NT2/D1 (cell line): ENCODE results near the gene EMP3.

Experiments
- DNase-seq: peaks from one replicate; pipeline ENCODE4 v3.0.0-alpha.2; 2011; ENCODE audit warnings: low read depth, low spot score
- H3K27me3 ChIP-seq: 2 replicates; pipeline ENCODE4 v1.6.0; 2011; ENCODE audit warnings: mild to moderate bottlenecking; ENCODE audit not compliant: insufficient read length, insufficient read depth
- H3K36me3 ChIP-seq: 2 replicates; pipeline ENCODE4 v1.6.1; 2011; ENCODE audit warnings: mild to moderate bottlenecking, low read length, mixed read lengths; ENCODE audit not compliant: insufficient read depth, insufficient read length
- H3K4me1 ChIP-seq: 2 replicates; pipeline ENCODE4 v1.5.1; 2011; ENCODE audit not compliant: insufficient read depth, insufficient read length
- H3K4me3 ChIP-seq: 2 replicates; pipeline ENCODE4 v1.5.1; 2011; ENCODE audit warnings: low read depth; ENCODE audit not compliant: insufficient read length
- H3K9ac ChIP-seq: 2 replicates; pipeline ENCODE4 v1.6.0; 2011; ENCODE audit warnings: low read depth; ENCODE audit not compliant: insufficient read length
- H3K9me3 ChIP-seq: 2 replicates; pipeline ENCODE4 v1.5.1; 2011; ENCODE audit warnings: mild to moderate bottlenecking, low read length; ENCODE audit not compliant: insufficient read depth
- SUZ12 ChIP-seq: IDR thresholded peaks from 2 replicates; pipeline ENCODE4 v1.6.1; 2011; ENCODE audit not compliant: insufficient read length, insufficient read depth; ENCODE audit errors: extremely low read depth
- YY1 ChIP-seq: IDR thresholded peaks from 2 replicates; pipeline ENCODE4 v1.6.1; 2011; ENCODE audit not compliant: insufficient read length, insufficient read depth
- ZNF274 ChIP-seq: IDR thresholded peaks from 2 replicates; pipeline ENCODE4 v1.6.1; 2011; ENCODE audit warnings: mild to moderate bottlenecking, low read depth, low read length

The EMP3 gene

DNA sequence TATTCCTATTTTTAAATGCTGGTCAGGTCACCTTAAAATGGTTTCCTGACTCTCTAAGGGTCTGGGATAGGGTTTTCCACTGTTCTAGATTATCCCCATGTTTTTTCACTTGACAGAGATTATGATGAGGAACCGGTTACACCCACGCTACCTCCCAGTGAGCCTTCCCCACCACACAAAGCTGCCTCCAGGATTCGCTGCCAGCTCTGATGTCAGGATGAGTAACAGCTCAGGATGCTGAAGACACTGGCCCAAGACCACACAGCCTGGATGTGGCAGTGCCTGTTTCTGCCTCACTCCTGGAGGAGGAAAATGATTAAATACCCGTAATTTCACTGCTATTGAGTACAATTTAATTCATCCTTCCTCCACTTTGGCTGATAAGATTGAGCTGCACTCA, 32.6 kb upstream of the EMP3 start:
- DNase-seq = no peak
- Histone ChIP-seq H3K4me1 (peaks cover 11% of the 10 kb centered on the region), H3K27me3 (no peaks in the 10 kb centered on the region), H3K4me3 (no peak overlapping the region), H3K9me3 (no peaks in the 10 kb centered on the region), H3K9ac (no peak overlapping the region), H3K36me3 (no peaks in the 10 kb centered on the region)
- no peak for TF ChIP-seq ZNF274
- no peak for TF ChIP-seq YY1
- no peak for TF ChIP-seq SUZ12

DNA sequence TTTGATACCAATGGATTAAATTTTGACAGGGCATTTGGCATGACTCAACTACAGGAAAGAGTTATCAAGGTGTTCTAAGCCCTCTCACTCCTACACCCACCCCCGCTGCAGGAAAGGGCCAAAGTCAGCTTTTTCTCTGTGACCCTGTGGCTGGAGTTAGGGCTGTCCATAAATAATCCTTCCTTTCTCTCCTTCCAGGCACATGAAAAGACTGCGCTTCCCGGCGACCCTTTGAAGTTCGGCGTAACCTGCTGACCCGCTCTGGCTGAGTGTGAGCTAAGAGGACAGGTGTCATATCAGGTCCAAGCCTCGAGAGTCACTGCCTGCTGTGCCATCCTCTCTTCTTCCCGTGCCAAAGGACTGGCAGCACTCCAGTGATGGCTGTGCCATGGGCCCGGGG, 29.9 kb upstream of the EMP3 start:
- H3K4me3 ChIP-seq = no peak overlapping the region
- no peaks in the 10 kb centered on the region for H3K9me3 ChIP-seq
- no peaks in the 10 kb centered on the region for H3K36me3 ChIP-seq
- H3K27me3 ChIP-seq = no peaks in the 10 kb centered on the region
- H3K4me1 ChIP-seq = peaks cover 11% of the 10 kb centered on the region
- DNase-seq = no peak
- no peak for TF ChIP-seq SUZ12
- TF ChIP-seq ZNF274 = no peak
- TF ChIP-seq YY1 = no peak
- H3K9ac ChIP-seq = no peak overlapping the region

DNA sequence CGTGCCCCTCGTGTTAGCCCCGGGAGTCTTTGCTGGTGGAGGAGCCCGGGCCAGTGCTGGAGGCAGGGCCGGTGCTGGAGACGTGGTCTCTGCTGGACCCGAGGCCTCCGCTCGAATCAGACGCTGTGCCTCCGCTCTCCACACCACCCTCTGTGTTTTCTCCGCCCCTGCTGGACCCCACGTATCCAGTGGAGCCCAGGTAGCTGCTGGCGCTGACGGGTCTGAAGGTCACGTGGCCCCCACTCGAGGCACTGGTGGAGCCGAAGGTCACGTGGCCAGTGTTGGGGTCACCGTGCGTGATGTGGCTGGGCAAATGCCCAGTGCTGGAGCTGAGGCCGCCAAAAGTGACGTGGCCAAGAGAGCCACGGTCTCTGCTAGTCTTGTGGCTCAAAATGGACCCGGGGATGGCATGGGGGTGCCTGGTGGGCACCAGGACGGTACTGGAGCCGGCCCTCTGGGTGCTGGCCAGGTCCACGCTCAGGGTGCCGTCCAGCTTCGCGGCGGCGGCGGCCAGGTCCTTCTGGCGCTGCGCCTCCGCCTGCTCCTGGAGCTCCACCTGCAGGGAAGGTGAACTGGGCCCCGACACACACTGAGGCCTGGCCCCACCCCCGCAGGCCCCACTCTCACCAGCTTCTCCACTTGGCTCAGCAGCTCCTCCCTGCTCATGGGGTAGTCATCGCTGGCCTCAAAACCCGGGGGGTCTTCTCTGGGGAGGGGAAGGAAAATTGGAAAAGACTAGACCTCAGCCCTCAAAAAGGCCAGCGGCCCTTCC, 28.2 kb upstream of the EMP3 start:
- no peaks in the 10 kb centered on the region for H3K9me3 ChIP-seq
- no peak overlapping the region for H3K4me3 ChIP-seq
- peaks cover 11% of the 10 kb centered on the region for H3K4me1 ChIP-seq
- DNase-seq = no peak
- TF ChIP-seq YY1 = no peak
- TF ChIP-seq ZNF274 = no peak
- no peak for TF ChIP-seq SUZ12
- H3K36me3 ChIP-seq = no peaks in the 10 kb centered on the region
- H3K27me3 ChIP-seq = no peaks in the 10 kb centered on the region
- H3K9ac ChIP-seq = no peak overlapping the region

DNA sequence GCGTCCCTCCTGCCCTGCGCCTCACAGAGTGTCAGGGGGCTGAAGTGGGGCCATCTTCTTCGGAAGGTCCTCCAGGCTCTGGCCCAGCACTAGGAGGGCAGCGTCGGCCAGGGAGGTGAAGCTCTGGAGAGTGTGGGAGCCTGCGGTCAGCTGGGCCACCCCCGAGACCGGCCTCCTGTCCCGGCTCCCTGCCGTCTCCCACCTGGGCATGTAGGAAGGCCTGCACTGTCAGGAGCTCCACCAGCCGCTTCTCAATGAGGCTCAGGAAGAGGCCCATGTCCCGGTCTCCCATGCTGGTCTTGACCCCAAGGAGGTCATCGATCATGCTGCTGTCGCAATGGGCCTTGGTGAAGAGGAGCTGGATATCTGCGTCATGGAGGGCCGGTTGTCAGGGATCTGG, 27.4 kb upstream of the EMP3 start:
- Histone ChIP-seq H3K36me3 (no peaks in the 10 kb centered on the region), H3K27me3 (no peaks in the 10 kb centered on the region), H3K4me1 (peaks cover 7% of the 10 kb centered on the region), H3K9me3 (no peaks in the 10 kb centered on the region), H3K9ac (no peak overlapping the region), H3K4me3 (no peak overlapping the region)
- TF ChIP-seq ZNF274 (no peak), YY1 (no peak), SUZ12 (no peak)
- no peak for DNase-seq

DNA sequence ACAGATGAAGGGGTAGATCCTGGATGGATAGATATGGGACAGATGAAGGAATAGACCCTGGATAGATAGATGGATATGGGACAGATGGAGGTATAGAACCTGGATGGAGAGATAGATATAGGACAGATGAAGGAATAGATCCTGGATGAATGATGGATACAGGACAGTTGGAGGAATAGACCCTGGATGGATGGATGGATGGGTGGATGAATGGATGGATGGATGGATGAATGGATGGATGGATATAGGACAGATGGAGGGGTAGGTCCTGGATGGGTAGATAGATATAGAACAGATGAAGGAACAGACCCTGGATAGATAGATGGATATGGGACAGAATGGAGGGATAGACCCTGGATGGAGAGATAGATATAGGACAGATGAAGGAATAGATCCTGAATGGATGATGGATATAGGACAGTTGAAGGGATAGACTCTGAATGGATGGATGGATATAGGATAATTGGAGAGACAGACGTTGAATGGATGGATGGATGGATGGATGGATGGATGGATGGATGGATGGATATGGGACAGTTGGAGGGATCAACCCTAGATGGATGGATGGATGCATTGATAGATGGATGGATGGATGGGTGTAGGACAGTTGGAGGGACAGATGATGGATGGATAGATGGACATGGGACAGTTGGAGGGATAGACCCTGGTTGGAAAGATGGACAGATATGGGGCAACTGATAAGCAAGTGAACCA, 23.3 kb upstream of the EMP3 start:
- H3K4me3 ChIP-seq = no peak overlapping the region
- H3K4me1 ChIP-seq = peaks cover 2% of the 10 kb centered on the region
- DNase-seq = no peak
- TF ChIP-seq YY1 = no peak
- no peak for TF ChIP-seq SUZ12
- TF ChIP-seq ZNF274 = no peak
- H3K27me3 ChIP-seq = no peaks in the 10 kb centered on the region
- no peaks in the 10 kb centered on the region for H3K9me3 ChIP-seq
- no peaks in the 10 kb centered on the region for H3K36me3 ChIP-seq
- no peak overlapping the region for H3K9ac ChIP-seq

DNA sequence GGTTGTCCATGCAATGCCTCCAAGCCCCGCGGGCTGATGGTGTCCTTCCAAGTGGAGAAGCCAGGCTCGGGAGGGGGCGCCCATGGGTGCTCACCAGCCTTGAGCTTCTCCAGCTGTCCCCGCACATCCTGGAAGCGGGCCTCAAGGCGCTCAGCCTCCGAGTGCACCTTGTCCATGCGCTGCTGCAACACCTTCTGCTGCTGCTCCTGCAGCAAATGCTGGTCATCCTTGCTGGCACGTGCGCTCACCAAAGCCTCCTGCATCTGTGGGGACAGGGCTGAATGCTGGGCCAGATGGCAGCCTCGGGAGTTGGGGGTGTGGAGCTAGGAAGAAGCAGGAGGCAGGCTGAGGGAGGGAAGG, 22.8 kb upstream of the EMP3 start:
- Histone ChIP-seq H3K4me1 (no peaks in the 10 kb centered on the region), H3K9ac (no peak overlapping the region), H3K36me3 (no peaks in the 10 kb centered on the region), H3K4me3 (no peak overlapping the region), H3K9me3 (no peaks in the 10 kb centered on the region), H3K27me3 (no peaks in the 10 kb centered on the region)
- DNase-seq = no peak
- TF ChIP-seq YY1 (no peak), SUZ12 (no peak), ZNF274 (no peak)

DNA sequence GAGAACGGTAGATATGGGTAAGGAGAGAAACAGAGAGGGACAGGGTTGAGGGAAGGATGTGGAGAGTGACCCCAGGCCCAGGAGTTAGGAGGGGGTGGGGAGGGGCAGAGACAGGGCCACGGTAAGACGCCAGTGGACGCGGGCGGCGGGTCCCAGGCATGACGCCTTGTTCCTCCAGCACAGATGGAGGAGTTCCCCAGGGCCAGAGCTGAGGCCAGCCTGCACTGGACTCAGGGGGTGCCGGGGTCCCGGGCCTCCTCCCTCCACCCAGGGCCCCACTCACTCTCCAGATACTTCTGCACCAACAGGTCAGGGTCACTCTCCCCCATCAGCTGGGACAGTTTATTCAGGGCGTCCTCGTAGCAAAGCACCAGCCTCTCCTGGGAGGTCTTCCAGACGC, 22.0 kb upstream of the EMP3 start:
- no peak overlapping the region for H3K4me3 ChIP-seq
- no peaks in the 10 kb centered on the region for H3K36me3 ChIP-seq
- TF ChIP-seq YY1 (no peak), ZNF274 (no peak)
- DNase-seq = no peak
- H3K9me3 ChIP-seq = no peaks in the 10 kb centered on the region
- H3K9ac ChIP-seq = no peak overlapping the region
- no peaks in the 10 kb centered on the region for H3K27me3 ChIP-seq
- H3K4me1 ChIP-seq = no peaks in the 10 kb centered on the region
